Loucy (cell line): Measurements from ENCODE around the gene DNAH14.
"Not testable (repeated sequence)": the region's sequence is repeated elsewhere in the genome, so short reads cannot be mapped to it uniquely, and the experiment has no call there.

Experiments used
- H2AFZ ChIP-seq: fragments of 200-600 bp; sonication (generic); 2 replicates; pipeline ENCODE4 v1.6.0; 2016; ENCODE audit warnings: antibody characterized with exemption, mild to moderate bottlenecking, low read length, moderate library complexity
- H3F3A ChIP-seq: fragments of 200-600 bp; 2 replicates; pipeline ENCODE4 v1.6.0; 2016; ENCODE audit warnings: antibody characterized with exemption, low read depth, mild to moderate bottlenecking
- H3K27me3 ChIP-seq: fragments of 200-600 bp; sonication (generic); 2 replicates; pipeline ENCODE4 v1.6.1; 2014; ENCODE audit warnings: low read length, mild to moderate bottlenecking; ENCODE audit not compliant: insufficient read depth, poor library complexity, severe bottlenecking
- H3K36me3 ChIP-seq: fragments of 200-600 bp; sonication (generic); 2 replicates; pipeline ENCODE4 v1.6.1; 2016; ENCODE audit warnings: low read length; ENCODE audit not compliant: insufficient read depth
- H3K4me1 ChIP-seq: fragments of 200-600 bp; sonication (generic); 2 replicates; pipeline ENCODE4 v1.5.1; 2014; ENCODE audit warnings: low read length, mild to moderate bottlenecking; ENCODE audit not compliant: insufficient read depth, poor library complexity, severe bottlenecking
- H3K4me2 ChIP-seq: fragments of 200-600 bp; sonication (generic); 2 replicates; pipeline ENCODE4 v1.6.0; 2014; ENCODE audit warnings: antibody characterized with exemption, low read length, low read depth, mild to moderate bottlenecking; ENCODE audit not compliant: poor library complexity, severe bottlenecking
- H3K4me3 ChIP-seq: fragments of 200-600 bp; sonication (generic); 2 replicates; pipeline ENCODE4 v1.5.1; 2014; ENCODE audit warnings: low read length, mild to moderate bottlenecking, mixed read lengths; ENCODE audit not compliant: poor library complexity, severe bottlenecking
- H3K79me2 ChIP-seq: fragments of 200-600 bp; sonication (generic); 2 replicates; pipeline ENCODE4 v1.6.1; 2014; ENCODE audit warnings: low read length; ENCODE audit not compliant: insufficient read depth
- H3K9ac ChIP-seq: fragments of 200-600 bp; sonication (generic); 2 replicates; pipeline ENCODE4 v1.6.0; 2014; ENCODE audit warnings: mild to moderate bottlenecking, low read depth, low read length, moderate library complexity; ENCODE audit not compliant: poor library complexity, severe bottlenecking
- H3K9me2 ChIP-seq: fragments of 200-600 bp; sonication (generic); replicated peaks from 2 replicates; pipeline ENCODE4 v1.6.1; 2016; ENCODE audit warnings: low read depth, low read length, mixed read lengths
- H3K9me3 ChIP-seq: fragments of 200-600 bp; sonication (generic); 2 replicates; pipeline ENCODE4 v1.6.1; 2014; ENCODE audit warnings: mild to moderate bottlenecking, antibody characterized with exemption, low read length, low read depth; ENCODE audit not compliant: insufficient read depth
- H4K20me1 ChIP-seq: fragments of 200-600 bp; sonication (generic); 2 replicates; pipeline ENCODE4 v1.6.0; 2014; ENCODE audit warnings: antibody characterized with exemption, low read length, mild to moderate bottlenecking; ENCODE audit not compliant: insufficient read depth, poor library complexity, severe bottlenecking
- CTCF ChIP-seq: fragments of 200-600 bp; sonication (generic); conservative IDR thresholded peaks from 2 replicates; pipeline ENCODE4 v1.5.1; 2014; ENCODE audit warnings: mild to moderate bottlenecking, antibody characterized with exemption, low read length
- EZH2phosphoT487 ChIP-seq: fragments of 200-600 bp; IDR thresholded peaks from 2 replicates; pipeline ENCODE4 v1.6.1; 2018; ENCODE audit warnings: antibody characterized with exemption, mild to moderate bottlenecking, moderate library complexity, borderline replicate concordance

The DNAH14 gene

DNA sequence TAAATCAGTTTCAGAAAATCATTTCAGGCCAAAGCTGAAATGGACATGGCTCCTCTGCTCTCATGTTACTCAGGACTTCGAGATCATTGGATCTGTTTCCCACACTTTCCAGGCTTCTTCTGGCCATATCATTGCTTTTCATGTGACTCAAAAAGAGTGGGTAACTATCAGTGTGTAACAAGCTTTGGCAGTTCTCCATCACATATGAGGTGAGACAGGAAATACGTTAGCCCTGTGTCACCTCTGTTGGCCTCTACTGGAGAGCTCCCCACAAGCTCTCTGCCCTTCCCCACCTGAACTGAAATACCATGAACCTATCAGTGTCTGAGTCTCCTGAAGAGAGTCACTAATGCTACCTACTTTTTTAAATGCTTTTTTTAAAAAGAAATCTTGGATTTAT is 370.1 kb downstream of the DNAH14 start:
- H2AFZ ChIP-seq, result no peak overlapping the region
- H3K36me3 ChIP-seq, result no peaks in the 10 kb centered on the region
- H3K9me2 ChIP-seq, result no peaks in the 10 kb centered on the region; the same call in 1 of the 2 replicates
- no peaks in the 10 kb centered on the region for H3K27me3 ChIP-seq
- TF ChIP-seq CTCF, result no peak
- TF ChIP-seq EZH2phosphoT487, result no peak
- H3K4me1 ChIP-seq, result peaks cover 7% of the 10 kb centered on the region
- no peaks in the 10 kb centered on the region for H3K9me3 ChIP-seq
- H3K79me2 ChIP-seq, result no peaks in the 10 kb centered on the region
- no peak overlapping the region for H3K4me2 ChIP-seq
- no peaks in the 10 kb centered on the region for H4K20me1 ChIP-seq
- H3F3A ChIP-seq, result no peaks in the 10 kb centered on the region
- H3K9ac ChIP-seq, result no peak overlapping the region
- no peak overlapping the region for H3K4me3 ChIP-seq

- no peaks in the 10 kb centered on the region for H3K27me3 ChIP-seq
- no peaks in the 10 kb centered on the region for H3K9me3 ChIP-seq
- no peaks in the 10 kb centered on the region for H3K36me3 ChIP-seq
- H3K79me2 ChIP-seq, result no peaks in the 10 kb centered on the region
- peaks cover 7% of the 10 kb centered on the region for H3K4me1 ChIP-seq
- no peaks in the 10 kb centered on the region; the same call in 1 of the 2 replicates for H3K9me2 ChIP-seq
- no peaks in the 10 kb centered on the region for H3F3A ChIP-seq
- no peak overlapping the region for H3K4me2 ChIP-seq
- no peak overlapping the region for H3K9ac ChIP-seq
- H3K4me3 ChIP-seq, result no peak overlapping the region
- no peak for TF ChIP-seq EZH2phosphoT487
- TF ChIP-seq CTCF, result no peak
- no peak overlapping the region for H2AFZ ChIP-seq
- H4K20me1 ChIP-seq, result no peaks in the 10 kb centered on the region
These were observed 370.9 kb downstream of the DNAH14 start for GRCh38 chr1:225300381-225300780.

- Histone ChIP-seq H3K4me2 (no peak overlapping the region), H3K4me3 (no peak overlapping the region), H3K9me3 (no peaks in the 10 kb centered on the region), H3K79me2 (no peaks in the 10 kb centered on the region), H3K9ac (no peak overlapping the region), H3K27me3 (no peaks in the 10 kb centered on the region), H4K20me1 (no peaks in the 10 kb centered on the region), H3K9me2 (no peaks in the 10 kb centered on the region), H3F3A (no peaks in the 10 kb centered on the region), H3K4me1 (peaks cover 5% of the 10 kb centered on the region), H3K36me3 (no peaks in the 10 kb centered on the region), H2AFZ (no peak overlapping the region)
- no peak for TF ChIP-seq EZH2phosphoT487
- TF ChIP-seq CTCF, result no peak
These were observed 375.5 kb downstream of the DNAH14 start for GRCh38 chr1:225304996-225305395.

- H2AFZ ChIP-seq, H3K79me2 ChIP-seq, H3K4me1 ChIP-seq, H3F3A ChIP-seq, H3K9me2 ChIP-seq, H3K4me3 ChIP-seq, H3K9ac ChIP-seq, H3K27me3 ChIP-seq, H3K36me3 ChIP-seq, H4K20me1 ChIP-seq, H3K4me2 ChIP-seq, H3K9me3 ChIP-seq: not testable (repeated sequence)
These were observed 381.1 kb downstream of the DNAH14 start for GRCh38 chr1:225310544-225310943.
